H1 (cell line): ENCODE data around the gene AGO3. TPM values are rescaled to one million over a fixed set of nuclear protein-coding genes. Genes with fewer than 3 reads are reported as not detected.

Source experiments
- CHD7 ChIP-seq: fragments of 300-600 bp; sonication (generic); IDR thresholded peaks from 2 replicates; pipeline ENCODE4 v1.7.1; 2012; ENCODE audit warnings: low read length, moderate library complexity, mild to moderate bottlenecking, inconsistent platforms; ENCODE audit not compliant: insufficient replicate concordance
- NRF1 ChIP-seq: IDR thresholded peaks from 2 replicates; pipeline ENCODE4 v1.6.1; 2011; ENCODE audit warnings: mild to moderate bottlenecking, low read depth, low read length, improper control_type of control experiment
- polyA plus RNA-seq, 7 experiments: library from polyadenylated mRNA; depleted of rRNA in 3 of 7; stranded (reverse) in 5 of 7; unstranded in 2 of 7; fragments of >200 nt in 5 of 7; fragments of 200-250 nt in 2 of 7; gene quantifications; 1 replicate in 5 of 7; 2 replicates in 1 of 7; 4 replicates in 1 of 7; pipeline versions ENCODE4 v1.2.1 to v1.2.3, GENCODE V29; 2011 to 2013; ENCODE audit warnings: missing spikeins in 2 of 7, mixed read lengths in 2 of 7
- total RNA-seq: library from RNA; stranded (reverse); fragmentation: NEBNext Ultra II Directional; extraction: Animal tissue kit (Norgen Biotek cat#: 25700); gene quantifications from 2 replicates; pipeline ENCODE4 v1.2.1, GENCODE V29; 2021

AGO3 gene
- total and polyA plus RNA-seq, 2 of the 8 experiments (the other 6 are each of a cell fraction or from before 2014, with no cell fraction given) = 10.7 to 26.4 TPM

GRCh38 chr1:35887508-35887907 is 43.4 kb upstream of the AGO3 start (continued):
- TF ChIP-seq CHD7 = no peak
- no peak for TF ChIP-seq NRF1
